GM23338 (cell line): ENCODE measurements around the gene CCDC90B.

ENCODE experiments used
- CREB1 ChIP-seq: fragments of 250-450 bp; sonication (Bioruptor Pico); IDR thresholded peaks from 2 replicates; pipeline ENCODE4 v1.5.0; 2020; ENCODE audit warnings: low read depth, mild to moderate bottlenecking, moderate library complexity
- EZH2 ChIP-seq: fragments of 200-600 bp; sonication (generic); IDR thresholded peaks from one replicate; pipeline ENCODE4 v1.8.0; 2017; ENCODE audit warnings: antibody characterized with exemption, mild to moderate bottlenecking, low read depth; ENCODE audit not compliant: unreplicated experiment
- EZH2phosphoT487 ChIP-seq: fragments of 200-600 bp; sonication (generic); IDR thresholded peaks from one replicate; pipeline ENCODE4 v1.8.1; 2018; ENCODE audit warnings: antibody characterized with exemption; ENCODE audit not compliant: unreplicated experiment
- ZNF331 ChIP-seq: fragments of 250-450 bp; sonication (Bioruptor Pico); IDR thresholded peaks from 2 replicates; pipeline ENCODE4 v1.5.0; 2020; ENCODE audit warnings: low read depth, mild to moderate bottlenecking, moderate library complexity
- TF ChIP-seq, protein P1 (sequence below), 2 experiments: fragments of 200-600 bp in 1 of 2; sonication (generic) in 1 of 2; conservative IDR thresholded peaks; 2 replicates each; pipeline versions ENCODE4 v1.5.1 to v1.6.1; 2016 to 2017; ENCODE audit warnings: antibody characterized with exemption in 2 of 2, low read depth in 2 of 2, mild to moderate bottlenecking in 2 of 2, moderate library complexity in 1 of 2
- TF ChIP-seq, protein P2 (sequence below): IDR thresholded peaks from 2 replicates; pipeline ENCODE4 v1.6.1; 2016; ENCODE audit warnings: antibody characterized with exemption
- TF ChIP-seq, protein P3 (sequence below): IDR thresholded peaks from one replicate; pipeline ENCODE4 v1.6.1; 2018; ENCODE audit warnings: antibody characterized with exemption; ENCODE audit not compliant: unreplicated experiment

DNA sequence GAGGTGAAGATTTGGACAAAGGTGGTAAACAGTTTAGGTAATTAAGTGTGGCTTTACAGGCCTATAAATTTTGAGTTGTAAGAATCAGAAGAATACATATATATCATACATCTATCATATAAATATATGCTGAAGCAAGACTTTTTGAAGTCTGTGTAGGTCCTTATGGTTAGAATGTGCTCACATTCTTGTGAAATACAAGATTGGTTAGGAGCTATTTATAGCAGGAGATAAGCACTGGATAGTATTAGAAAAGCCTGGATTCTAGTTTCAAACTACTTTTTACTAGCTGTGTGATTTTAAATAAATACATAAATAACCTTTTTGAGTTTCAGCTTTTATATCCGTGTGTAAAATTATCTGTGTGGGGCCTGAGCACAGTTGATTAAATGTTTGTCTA lies 50.3 kb downstream of the CCDC90B start:
- TF ChIP-seq, protein P1, sequence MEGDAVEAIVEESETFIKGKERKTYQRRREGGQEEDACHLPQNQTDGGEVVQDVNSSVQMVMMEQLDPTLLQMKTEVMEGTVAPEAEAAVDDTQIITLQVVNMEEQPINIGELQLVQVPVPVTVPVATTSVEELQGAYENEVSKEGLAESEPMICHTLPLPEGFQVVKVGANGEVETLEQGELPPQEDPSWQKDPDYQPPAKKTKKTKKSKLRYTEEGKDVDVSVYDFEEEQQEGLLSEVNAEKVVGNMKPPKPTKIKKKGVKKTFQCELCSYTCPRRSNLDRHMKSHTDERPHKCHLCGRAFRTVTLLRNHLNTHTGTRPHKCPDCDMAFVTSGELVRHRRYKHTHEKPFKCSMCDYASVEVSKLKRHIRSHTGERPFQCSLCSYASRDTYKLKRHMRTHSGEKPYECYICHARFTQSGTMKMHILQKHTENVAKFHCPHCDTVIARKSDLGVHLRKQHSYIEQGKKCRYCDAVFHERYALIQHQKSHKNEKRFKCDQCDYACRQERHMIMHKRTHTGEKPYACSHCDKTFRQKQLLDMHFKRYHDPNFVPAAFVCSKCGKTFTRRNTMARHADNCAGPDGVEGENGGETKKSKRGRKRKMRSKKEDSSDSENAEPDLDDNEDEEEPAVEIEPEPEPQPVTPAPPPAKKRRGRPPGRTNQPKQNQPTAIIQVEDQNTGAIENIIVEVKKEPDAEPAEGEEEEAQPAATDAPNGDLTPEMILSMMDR (conservative IDR thresholded peaks at IDR 0.05; ENCODE audit: low read depth in 2 of 2) = no peak
- TF ChIP-seq CREB1 (CRISPR knock-in tag) = no peak
- TF ChIP-seq EZH2 = no peak
- no peak for TF ChIP-seq EZH2phosphoT487
- TF ChIP-seq, protein P2, sequence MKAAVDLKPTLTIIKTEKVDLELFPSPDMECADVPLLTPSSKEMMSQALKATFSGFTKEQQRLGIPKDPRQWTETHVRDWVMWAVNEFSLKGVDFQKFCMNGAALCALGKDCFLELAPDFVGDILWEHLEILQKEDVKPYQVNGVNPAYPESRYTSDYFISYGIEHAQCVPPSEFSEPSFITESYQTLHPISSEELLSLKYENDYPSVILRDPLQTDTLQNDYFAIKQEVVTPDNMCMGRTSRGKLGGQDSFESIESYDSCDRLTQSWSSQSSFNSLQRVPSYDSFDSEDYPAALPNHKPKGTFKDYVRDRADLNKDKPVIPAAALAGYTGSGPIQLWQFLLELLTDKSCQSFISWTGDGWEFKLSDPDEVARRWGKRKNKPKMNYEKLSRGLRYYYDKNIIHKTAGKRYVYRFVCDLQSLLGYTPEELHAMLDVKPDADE = no peak
- no peak for TF ChIP-seq ZNF331
- TF ChIP-seq, protein P3, sequence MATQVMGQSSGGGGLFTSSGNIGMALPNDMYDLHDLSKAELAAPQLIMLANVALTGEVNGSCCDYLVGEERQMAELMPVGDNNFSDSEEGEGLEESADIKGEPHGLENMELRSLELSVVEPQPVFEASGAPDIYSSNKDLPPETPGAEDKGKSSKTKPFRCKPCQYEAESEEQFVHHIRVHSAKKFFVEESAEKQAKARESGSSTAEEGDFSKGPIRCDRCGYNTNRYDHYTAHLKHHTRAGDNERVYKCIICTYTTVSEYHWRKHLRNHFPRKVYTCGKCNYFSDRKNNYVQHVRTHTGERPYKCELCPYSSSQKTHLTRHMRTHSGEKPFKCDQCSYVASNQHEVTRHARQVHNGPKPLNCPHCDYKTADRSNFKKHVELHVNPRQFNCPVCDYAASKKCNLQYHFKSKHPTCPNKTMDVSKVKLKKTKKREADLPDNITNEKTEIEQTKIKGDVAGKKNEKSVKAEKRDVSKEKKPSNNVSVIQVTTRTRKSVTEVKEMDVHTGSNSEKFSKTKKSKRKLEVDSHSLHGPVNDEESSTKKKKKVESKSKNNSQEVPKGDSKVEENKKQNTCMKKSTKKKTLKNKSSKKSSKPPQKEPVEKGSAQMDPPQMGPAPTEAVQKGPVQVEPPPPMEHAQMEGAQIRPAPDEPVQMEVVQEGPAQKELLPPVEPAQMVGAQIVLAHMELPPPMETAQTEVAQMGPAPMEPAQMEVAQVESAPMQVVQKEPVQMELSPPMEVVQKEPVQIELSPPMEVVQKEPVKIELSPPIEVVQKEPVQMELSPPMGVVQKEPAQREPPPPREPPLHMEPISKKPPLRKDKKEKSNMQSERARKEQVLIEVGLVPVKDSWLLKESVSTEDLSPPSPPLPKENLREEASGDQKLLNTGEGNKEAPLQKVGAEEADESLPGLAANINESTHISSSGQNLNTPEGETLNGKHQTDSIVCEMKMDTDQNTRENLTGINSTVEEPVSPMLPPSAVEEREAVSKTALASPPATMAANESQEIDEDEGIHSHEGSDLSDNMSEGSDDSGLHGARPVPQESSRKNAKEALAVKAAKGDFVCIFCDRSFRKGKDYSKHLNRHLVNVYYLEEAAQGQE = no peak
